ENCODE data around the gene HYKK. TPM values are rescaled to one million over a fixed set of nuclear protein-coding genes. Genes with fewer than 3 reads are reported as not detected.
"Not testable (repeated sequence)": the region's sequence is repeated elsewhere in the genome, so short reads cannot be mapped to it uniquely, and the experiment has no call there.

The HYKK gene
- total RNA-seq, 2 donors from 2014 or later, result 6.3 to 7.5 TPM

DNA sequence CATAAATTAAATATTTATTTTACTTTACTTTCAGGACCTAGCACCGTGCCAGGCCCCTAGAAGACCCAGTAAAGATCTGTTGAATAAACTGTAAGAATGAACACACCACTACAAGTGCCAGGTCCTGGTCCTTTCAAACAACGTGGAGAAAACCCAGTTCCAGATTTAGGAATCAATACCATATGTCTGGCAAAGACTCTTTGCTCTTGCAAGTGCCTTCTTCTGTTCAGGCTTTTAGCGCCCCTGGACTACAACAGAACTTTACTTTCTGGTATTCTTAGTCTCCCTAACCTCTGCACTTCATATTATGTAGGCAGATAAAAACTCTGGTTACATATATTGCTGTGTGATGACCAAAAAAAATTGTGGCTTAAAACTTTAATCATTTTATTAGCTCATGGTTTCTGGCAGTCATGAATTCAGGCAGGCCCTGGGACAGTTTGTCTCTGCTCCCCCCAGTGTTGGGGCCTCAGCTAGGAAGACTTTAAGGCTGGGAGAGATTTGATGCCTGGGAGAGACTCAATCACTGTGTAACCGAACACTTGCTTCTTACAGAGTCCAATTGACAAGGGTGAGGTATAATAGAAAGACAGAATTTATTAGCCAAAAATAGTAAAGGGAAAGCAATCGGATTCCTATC lies 30.0 kb downstream of the HYKK start:
- intact Hi-C loops (cut with DNase I, micrococcal nuclease), result no loop called here
- DNase-seq, result no peak
- no peak for ATAC-seq

DNA sequence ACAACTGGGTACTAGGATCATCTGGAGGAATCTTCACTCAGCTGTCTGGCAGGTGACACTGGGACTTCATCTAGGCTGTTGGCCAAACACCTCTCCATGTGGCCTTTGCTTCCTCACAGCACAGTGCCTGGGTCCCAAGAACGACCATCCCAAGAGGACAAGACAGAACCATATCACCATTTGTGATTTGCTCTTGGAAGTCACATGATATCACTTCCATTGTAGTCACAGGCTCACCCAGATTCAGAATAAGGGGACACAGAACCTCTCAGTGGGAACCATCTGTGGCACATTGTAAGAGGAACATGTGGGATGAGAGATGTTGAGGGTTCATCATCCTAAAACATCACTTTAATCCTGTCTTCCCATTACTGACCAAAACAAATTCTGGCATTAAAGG lies 31.0 kb downstream of the HYKK start:
- ATAC-seq (no peak), DNase-seq (no peak)
- intact Hi-C loops (cut with DNase I, micrococcal nuclease), result no loop called here

- peak; percentile 15 to 30 for DNase-seq
- intact Hi-C loops (cut with DNase I, micrococcal nuclease); ATAC-seq: not testable (repeated sequence)
These were observed 32.2 kb downstream of the HYKK start for GRCh38 chr15:78539464-78540140.

DNA sequence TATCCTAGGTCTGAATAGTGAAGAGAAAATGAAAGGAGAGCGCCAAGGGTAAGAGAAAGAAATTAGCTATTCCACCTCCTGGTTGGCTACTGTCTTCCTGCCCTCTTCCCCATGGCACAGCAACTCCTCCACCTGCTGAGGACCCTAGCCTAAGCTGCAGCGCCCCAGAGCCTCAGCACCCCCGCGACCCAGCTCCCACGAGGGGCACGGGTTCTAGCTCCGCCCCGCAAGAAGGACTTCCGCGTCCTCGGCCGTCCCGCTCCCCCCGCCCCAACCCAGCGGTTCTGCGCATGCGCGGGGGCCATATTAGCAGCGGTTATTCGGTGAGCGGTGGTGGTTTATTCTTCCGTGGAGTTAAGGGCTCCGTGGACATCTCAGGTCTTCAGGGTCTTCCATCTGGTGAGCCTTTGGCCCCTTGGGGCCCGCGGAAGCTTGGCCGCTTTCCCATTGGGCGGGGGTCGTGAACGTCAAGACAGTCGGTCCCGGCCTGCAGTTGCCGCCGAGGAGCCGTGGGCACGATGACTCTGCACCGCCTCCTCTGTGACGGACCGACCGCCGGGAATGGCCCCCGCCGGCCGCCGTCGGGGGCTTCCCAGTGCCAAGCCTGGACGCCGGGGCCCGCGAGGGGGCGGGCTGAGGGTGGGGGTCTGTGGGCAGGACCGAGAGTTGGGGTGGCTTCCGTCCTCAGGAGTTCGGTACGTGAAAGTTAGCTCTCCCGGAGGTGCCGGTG lies 32.9 kb downstream of the HYKK start, which contains the start of gene PSMA4:
TSS of gene PSMA4 (plus strand) at position 304 of the 730 bp plus-strand sequence. CDS start 1,484 bp downstream, outside the sequence.
- peak; percentile 90 for ATAC-seq
- peak; percentile 90 to 96 for DNase-seq
- intact Hi-C loops (cut with DNase I, micrococcal nuclease), result no loop called here

GRCh38 chr15:78540871-78541743 lies 33.7 kb downstream of the HYKK start:
- intact Hi-C loops (cut with DNase I, micrococcal nuclease), result no loop called here

DNA sequence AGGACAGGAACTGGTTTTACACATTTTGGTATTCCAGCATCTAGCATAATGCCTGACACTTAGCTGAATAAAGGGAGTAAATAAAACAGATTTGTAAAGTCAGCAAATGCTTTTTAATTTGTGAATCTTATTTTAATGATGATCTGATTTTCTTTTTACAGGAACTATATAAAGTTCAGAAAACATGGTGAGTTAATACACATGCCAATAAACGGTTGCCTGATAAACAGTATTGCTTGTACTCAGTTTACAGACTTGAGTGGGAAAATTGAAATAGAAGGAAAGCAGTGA lies 34.3 kb downstream of the HYKK start:
- no peak for ATAC-seq
- DNase-seq, result no peak
- intact Hi-C loops (cut with DNase I, micrococcal nuclease), result no loop called here

More at GRCh38 chr15:78540871-78541743, 33.7 kb downstream of the HYKK start:
- ATAC-seq (peak; percentile 12), DNase-seq (peak in 1 of 2 donors; percentile 5)

DNA sequence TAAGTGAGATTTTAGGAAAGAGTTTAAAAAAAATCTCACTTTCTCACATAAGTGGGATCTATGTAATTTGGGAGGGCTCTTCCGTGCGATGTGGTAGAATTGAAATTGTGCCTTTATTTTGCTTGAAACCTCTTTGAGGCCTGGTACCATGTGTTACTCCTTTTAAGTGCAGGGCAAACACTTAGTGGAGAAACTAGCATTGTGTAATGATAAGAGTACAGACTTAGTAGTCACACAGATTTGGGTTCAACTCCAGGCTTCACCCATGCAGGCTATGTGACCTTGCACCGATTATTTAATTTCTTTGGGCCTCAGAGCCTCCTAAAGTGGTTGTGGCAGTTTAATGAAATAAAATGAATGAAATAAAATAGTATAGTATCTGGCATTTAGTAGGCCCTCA lies 35.3 kb downstream of the HYKK start:
- intact Hi-C loops (cut with DNase I, micrococcal nuclease), result no loop called here
- ATAC-seq, result no peak
- DNase-seq, result no peak

DNA sequence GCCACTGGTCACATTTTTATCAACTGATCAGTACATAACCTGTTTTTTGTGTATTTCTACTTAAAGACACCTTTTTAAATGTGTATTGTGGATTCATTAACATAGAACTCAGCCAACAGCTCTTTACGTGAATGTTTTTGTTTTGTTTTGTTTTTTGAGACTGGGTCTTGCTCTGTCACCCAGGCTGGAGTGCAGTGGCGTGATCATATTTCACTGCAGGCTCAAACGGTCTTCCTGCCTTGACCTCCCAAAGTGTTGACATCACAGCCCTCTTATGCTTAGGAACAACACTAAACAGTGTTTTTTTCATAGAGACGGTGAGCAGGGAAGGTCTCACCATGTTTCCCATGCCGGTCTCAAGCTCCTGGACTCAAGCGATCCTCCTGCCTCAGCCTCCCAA lies 42.8 kb downstream of the HYKK start:
- ATAC-seq (no peak), DNase-seq (no peak)
- intact Hi-C loops (cut with DNase I, micrococcal nuclease), result no loop called here

GRCh38 chr15:78550815-78551214 lies 43.4 kb downstream of the HYKK start:
- no peak for DNase-seq
- intact Hi-C loops (cut with DNase I, micrococcal nuclease), result no loop called here
- ATAC-seq, result no peak

- ATAC-seq (no peak), DNase-seq (no peak)
- intact Hi-C loops (cut with DNase I, micrococcal nuclease), result no loop called here
These were observed 44.5 kb downstream of the HYKK start for GRCh38 chr15:78551902-78552301.

DNA sequence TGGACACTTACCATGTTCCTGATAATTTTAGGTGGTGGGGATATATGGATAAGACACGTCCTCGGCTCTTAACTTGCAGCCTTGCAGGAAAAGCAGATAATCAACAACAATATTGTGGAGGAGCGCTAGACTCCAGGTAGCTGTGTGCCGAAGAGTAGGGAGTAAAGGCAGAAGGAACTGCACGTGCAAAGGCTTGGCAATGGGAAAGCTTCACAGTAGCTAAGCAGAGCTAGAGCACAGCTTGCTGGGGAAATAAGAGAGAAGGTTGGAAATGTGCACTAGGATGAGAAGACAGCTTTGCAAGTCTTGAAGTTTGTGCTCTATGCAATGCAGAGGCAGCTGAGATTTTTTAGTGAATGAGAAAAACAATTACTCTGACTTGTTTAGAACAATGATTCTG lies 45.2 kb downstream of the HYKK start:
- intact Hi-C loops (cut with DNase I, micrococcal nuclease), result no loop called here
- ATAC-seq (no peak), DNase-seq (no peak)

GRCh38 chr15:78560201-78560600 lies 52.8 kb downstream of the HYKK start:
- intact Hi-C loops (cut with DNase I, micrococcal nuclease); ATAC-seq; DNase-seq: not testable (repeated sequence)

DNA sequence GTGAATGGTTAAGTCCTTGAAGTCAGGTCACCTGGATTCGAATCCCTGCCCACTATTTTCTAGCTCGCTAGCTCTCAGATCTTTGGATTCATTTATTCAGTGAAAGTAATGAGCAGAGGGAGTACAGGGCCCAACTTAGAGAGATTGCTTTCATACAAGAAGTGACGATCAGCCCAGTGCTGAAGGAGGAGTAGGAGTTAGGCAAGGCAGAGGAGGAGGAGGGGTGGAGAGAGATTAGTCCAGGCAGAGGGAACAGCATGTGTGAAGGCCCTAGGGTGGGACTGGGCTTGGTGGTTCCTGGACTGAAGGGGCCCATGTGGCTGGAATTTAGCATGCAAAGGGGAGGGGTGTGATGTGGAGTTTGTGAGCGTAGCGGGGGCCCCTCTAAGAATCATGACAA lies 54.1 kb downstream of the HYKK start:
- DNase-seq, result no peak
- intact Hi-C loops (cut with DNase I, micrococcal nuclease), result no loop called here
- no peak for ATAC-seq

DNA sequence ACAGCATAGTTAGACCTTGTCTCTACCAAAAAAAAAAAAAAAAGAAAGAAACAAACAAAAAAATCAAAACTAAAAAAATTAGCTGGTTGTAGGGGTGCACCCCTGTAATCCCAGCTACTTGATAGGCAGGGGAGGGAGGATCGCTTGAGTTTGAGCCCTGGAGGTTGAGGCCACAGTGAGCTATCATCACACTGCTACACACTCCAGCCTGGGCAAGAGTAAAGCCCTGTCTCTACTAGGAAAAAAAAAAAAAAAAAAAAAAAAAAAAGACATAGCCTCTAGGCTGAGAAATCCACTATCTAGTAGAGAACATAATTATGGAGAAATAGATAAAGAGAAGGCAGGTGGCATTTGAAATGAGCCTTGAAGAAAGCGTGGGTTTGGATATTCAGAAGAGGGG lies 55.7 kb downstream of the HYKK start:
- intact Hi-C loops (cut with DNase I, micrococcal nuclease), result no loop called here

GRCh38 chr15:78564743-78565096 lies 57.3 kb downstream of the HYKK start:
- no peak for ATAC-seq
- intact Hi-C loops (cut with DNase I, micrococcal nuclease), result no loop called here

More for the DNA sequence above, 55.7 kb downstream of the HYKK start:
- ATAC-seq, result no peak
- DNase-seq, result no peak

DNA sequence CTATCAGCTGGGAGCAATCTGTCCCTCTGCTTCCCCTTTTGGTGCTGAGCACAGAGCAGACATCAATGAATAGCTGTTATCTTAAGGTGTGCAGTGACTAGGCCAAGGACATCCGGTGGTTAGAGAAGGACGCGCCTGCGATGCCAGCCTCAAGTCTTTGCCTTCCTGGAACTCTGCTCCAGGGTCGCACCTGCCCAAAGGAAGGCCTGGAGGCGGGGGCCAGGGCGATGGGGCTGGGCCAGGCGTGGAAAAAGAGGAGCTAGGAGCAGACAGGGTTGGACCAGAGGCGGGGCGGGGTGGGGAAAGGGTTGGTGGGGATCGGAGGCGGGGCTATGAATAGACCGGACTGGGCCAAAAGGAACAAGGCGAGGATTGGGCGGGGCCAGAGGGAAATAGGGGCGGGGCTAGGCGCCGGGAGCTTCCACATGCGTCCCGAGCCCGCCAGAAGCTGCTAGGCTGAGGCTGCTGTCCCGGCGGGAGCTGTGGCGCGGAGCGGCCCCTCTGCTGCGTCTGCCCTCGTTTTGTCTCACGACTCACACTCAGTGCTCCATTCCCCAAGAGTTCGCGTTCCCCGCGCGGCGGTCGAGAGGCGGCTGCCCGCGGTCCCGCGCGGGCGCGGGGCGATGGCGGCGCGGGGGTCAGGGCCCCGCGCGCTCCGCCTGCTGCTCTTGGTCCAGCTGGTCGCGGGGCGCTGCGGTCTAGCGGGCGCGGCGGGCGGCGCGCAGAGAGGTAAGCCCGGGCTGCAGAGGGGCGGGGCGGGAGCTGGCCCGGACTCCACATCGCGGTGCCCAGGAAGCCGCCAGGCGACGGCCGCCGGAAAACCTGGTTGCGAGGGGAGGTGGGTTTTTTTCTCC lies 57.9 kb downstream of the HYKK start, which contains the start of gene CHRNA5:
TSS of gene CHRNA5 (plus strand) at position 424 of the 854 bp plus-strand sequence. CDS start at position 624, 200 bp downstream.
- peak; percentile 94 for ATAC-seq
- DNase-seq, result peak; percentile 88 to 93
- intact Hi-C loops (cut with DNase I, micrococcal nuclease), result no loop called here

More at GRCh38 chr15:78564743-78565096, 57.3 kb downstream of the HYKK start:
- DNase-seq, result peak in 1 of 2 donors; percentile 23

DNA sequence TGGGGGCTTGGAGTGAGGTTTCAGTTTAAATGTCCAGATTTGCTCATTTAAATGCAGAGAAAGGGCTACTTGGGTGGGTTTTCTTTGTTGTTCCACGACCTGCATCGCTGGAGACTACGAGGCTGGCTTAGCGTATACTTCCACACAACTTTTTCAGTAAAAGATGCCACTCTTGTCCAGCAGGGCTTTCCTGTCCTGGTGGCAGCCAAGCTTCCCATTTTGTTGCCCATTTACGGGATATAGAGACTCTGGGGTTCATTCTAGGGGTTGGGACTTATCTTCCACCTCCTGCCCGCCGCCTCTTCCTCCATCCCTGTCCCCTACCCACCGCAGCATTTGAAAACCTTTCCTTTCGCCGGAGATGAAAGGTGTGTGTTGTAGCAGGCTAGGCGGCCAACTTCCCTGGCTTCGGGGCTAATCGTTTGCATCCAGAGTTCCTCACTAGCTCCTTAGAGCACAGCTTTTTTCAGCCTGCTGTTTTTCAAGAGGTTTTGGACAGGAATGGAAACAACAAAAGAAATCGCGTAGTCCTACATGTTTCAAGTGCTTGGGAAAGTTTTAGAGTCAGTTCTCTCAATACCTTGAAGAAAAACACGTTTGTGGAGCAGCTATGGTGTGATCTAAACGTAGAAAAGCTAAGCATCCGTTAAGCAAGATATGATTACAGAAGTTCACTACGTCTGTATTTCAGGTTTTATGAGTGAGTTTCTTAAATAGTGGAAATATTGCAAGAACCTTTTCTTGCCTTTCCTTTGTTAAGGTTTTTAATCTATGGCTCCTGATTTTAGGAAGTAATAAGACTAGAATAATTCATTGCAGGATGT lies 58.8 kb downstream of the HYKK start:
- ATAC-seq (peak; percentile 26), DNase-seq (peak in 1 of 2 donors; percentile 29)
- intact Hi-C loops (cut with DNase I, micrococcal nuclease), result no loop called here

All from left colon (tissue), 2 donors.